Effector CD4-positive, alpha-beta T cell (primary cell): ENCODE data around the gene BRME1.

Source experiments
- DNase-seq: peaks from one replicate; pipeline ENCODE4 v3.0.0-alpha.2; 2020

BRME1 gene

GRCh38 chr19:13843104-13843921 lies 62.6 kb downstream of the BRME1 start:
- DNase-seq = no peak

GRCh38 chr19:13842291-13843103 lies 63.4 kb downstream of the BRME1 start:
- DNase-seq = peak; percentile 71

GRCh38 chr19:13841962-13842290 lies 64.0 kb downstream of the BRME1 start:
- DNase-seq = no peak

- DNase-seq = no peak
Observed at GRCh38 chr19:13841086-13841961, 64.6 kb downstream of the BRME1 start.

GRCh38 chr19:13840305-13841085 lies 65.4 kb downstream of the BRME1 start:
- peak; percentile 51 for DNase-seq

GRCh38 chr19:13839938-13840304 lies 66.0 kb downstream of the BRME1 start:
- no peak for DNase-seq

- peak; percentile 75 for DNase-seq
Observed at GRCh38 chr19:13839130-13839937, 66.6 kb downstream of the BRME1 start.

- DNase-seq = no peak
Observed at GRCh38 chr19:13838435-13839129, 67.3 kb downstream of the BRME1 start.

- DNase-seq = no peak
Observed at GRCh38 chr19:13835791-13836723, 69.9 kb downstream of the BRME1 start.

GRCh38 chr19:13834244-13835069 lies 71.5 kb downstream of the BRME1 start:
- DNase-seq = no peak

- DNase-seq = peak; percentile 90
Observed at GRCh38 chr19:13833330-13834243, 72.3 kb downstream of the BRME1 start.
